IMR-90 (cell line): ENCODE data around the gene FBXO34. TPM values are rescaled to one million over a fixed set of nuclear protein-coding genes. Genes with fewer than 3 reads are reported as not detected.

ENCODE experiments used
- ATAC-seq: fragments of 200-7000 bp; cut with Tn5 transposase; 2 replicates; pipeline ENCODE4 v1.9.1; 2020; ENCODE audit warnings: low read depth, mild to moderate bottlenecking, moderate library complexity
- BruUV-seq: library from RNA; stranded (reverse); fragments of 400-500 nt; replicated peaks from 2 replicates; lab custom pipeline; 2021; lab: Mats Ljungman, UMichigan
- CTCF ChIA-PET: fragments of 300-600 bp; formaldehyde crosslinking; extraction: SDS; loops from one replicate; lab custom pipeline; 2021; ENCODE audit warnings: antibody characterized with exemption; lab: Yijun Ruan, JAX
- POLR2A ChIA-PET: fragments of 300-600 bp; sonication (Branson Sonifier 250); formaldehyde crosslinking; loops from one replicate; lab custom pipeline; 2022; ENCODE audit warnings: antibody characterized with exemption; ENCODE audit not compliant: unreplicated experiment; lab: Charles Lee
- DNase-seq: peaks from one replicate; pipeline ENCODE4 v3.0.0; 2013
- H2AFZ ChIP-seq: replicated peaks from 2 replicates; pipeline ENCODE3; 2013; ENCODE audit warnings: low read length, mild to moderate bottlenecking; ENCODE audit not compliant: poor library complexity
- H2AK5ac ChIP-seq: 2 replicates; pipeline ENCODE4 v1.6.1; 2013; ENCODE audit warnings: low read depth, low read length, inconsistent platforms
- H2AK9ac ChIP-seq: replicated peaks from 2 replicates; pipeline ENCODE3; 2013; ENCODE audit warnings: mild to moderate bottlenecking, low read depth, low read length, moderate library complexity; ENCODE audit not compliant: poor library complexity
- H2BK120ac ChIP-seq: 2 replicates; pipeline ENCODE4 v1.6.1; 2013; ENCODE audit warnings: low read depth, low read length, inconsistent platforms
- H2BK15ac ChIP-seq: 3 replicates; pipeline ENCODE4 v1.6.1; 2013; ENCODE audit warnings: low read depth, low read length, inconsistent platforms
- H2BK20ac ChIP-seq: 2 replicates; pipeline ENCODE4 v1.6.1; 2013; ENCODE audit warnings: low read depth, mild to moderate bottlenecking, inconsistent platforms, low read length, moderate library complexity
- H2BK5ac ChIP-seq: 2 replicates; pipeline ENCODE4 v1.6.1; 2013; ENCODE audit warnings: mild to moderate bottlenecking, low read depth, low read length, inconsistent platforms; ENCODE audit not compliant: poor library complexity, severe bottlenecking
- H3K14ac ChIP-seq: replicated peaks from 2 replicates; pipeline ENCODE4 v1.6.1; 2013; ENCODE audit warnings: low read depth, low read length, inconsistent platforms
- H3K18ac ChIP-seq: 2 replicates; pipeline ENCODE4 v1.6.1; 2013; ENCODE audit warnings: low read depth, low read length, control low read depth
- H3K23ac ChIP-seq: 2 replicates; pipeline ENCODE4 v1.6.1; 2013; ENCODE audit warnings: low read depth, low read length, inconsistent platforms
- H3K27ac ChIP-seq: 2 replicates; pipeline ENCODE4 v1.5.1; 2013; ENCODE audit warnings: mild to moderate bottlenecking, control low read depth, low read length; ENCODE audit not compliant: insufficient read depth
- H3K27me3 ChIP-seq: 2 replicates; pipeline ENCODE4 v1.6.1; 2013; ENCODE audit warnings: low read length; ENCODE audit not compliant: control insufficient read depth, insufficient read depth
- H3K36me3 ChIP-seq: 2 replicates; pipeline ENCODE4 v1.6.1; 2013; ENCODE audit warnings: low read length, mixed read lengths; ENCODE audit not compliant: control insufficient read depth, insufficient read depth
- H3K4ac ChIP-seq: 2 replicates; pipeline ENCODE4 v1.6.1; 2013; ENCODE audit warnings: low read depth, low read length, inconsistent platforms
- H3K4me1 ChIP-seq: 2 replicates; pipeline ENCODE4 v1.6.1; 2013; ENCODE audit warnings: low read length, mixed read lengths; ENCODE audit not compliant: control insufficient read depth, insufficient read depth
- H3K4me2 ChIP-seq: 2 replicates; pipeline ENCODE4 v1.6.1; 2013; ENCODE audit warnings: low read depth, mild to moderate bottlenecking, control low read depth, low read length, moderate library complexity
- H3K4me3 ChIP-seq: 2 replicates; pipeline ENCODE4 v1.5.1; 2013; ENCODE audit warnings: low read depth, mild to moderate bottlenecking, control low read depth, low read length, moderate library complexity; ENCODE audit not compliant: insufficient read depth
- H3K56ac ChIP-seq: 2 replicates; pipeline ENCODE4 v1.6.1; 2013; ENCODE audit warnings: low read length, inconsistent platforms; ENCODE audit not compliant: insufficient read depth; ENCODE audit errors: extremely low read depth
- H3K79me1 ChIP-seq, 2 experiments: 2 replicates each; pipeline ENCODE4 v1.6.1; 2013; ENCODE audit warnings: low read length in 2 of 2, inconsistent platforms in 1 of 2, low read depth in 1 of 2
- H3K9ac ChIP-seq: 2 replicates; pipeline ENCODE4 v1.6.1; 2013; ENCODE audit warnings: low read depth, low read length, control low read depth
- H3K9me1 ChIP-seq: 2 replicates; pipeline ENCODE4 v1.6.1; 2013; ENCODE audit warnings: low read length, inconsistent platforms; ENCODE audit not compliant: insufficient read depth
- H3K9me3 ChIP-seq: 2 replicates; pipeline ENCODE4 v1.6.1; 2013; ENCODE audit warnings: low read length; ENCODE audit not compliant: control insufficient read depth, insufficient read depth
- H4K20me1 ChIP-seq: 2 replicates; pipeline ENCODE4 v1.6.1; 2013; ENCODE audit warnings: low read length, inconsistent platforms; ENCODE audit not compliant: insufficient read depth
- H4K5ac ChIP-seq: 2 replicates; pipeline ENCODE4 v1.6.1; 2013; ENCODE audit warnings: mild to moderate bottlenecking, low read depth, low read length, control low read depth
- H4K8ac ChIP-seq, 2 experiments: 2 replicates each; pipeline ENCODE4 v1.6.1; 2013; ENCODE audit warnings: low read depth in 2 of 2, low read length in 2 of 2, control low read depth in 1 of 2, inconsistent platforms in 1 of 2
- H4K91ac ChIP-seq: 2 replicates; pipeline ENCODE4 v1.6.1; 2013; ENCODE audit warnings: low read depth, low read length, inconsistent platforms; ENCODE audit not compliant: insufficient read depth
- CTCF ChIP-seq: conservative IDR thresholded peaks from 2 replicates; pipeline ENCODE4 v1.5.1; 2012; ENCODE audit warnings: mild to moderate bottlenecking, low read depth, low read length, improper control_type of control experiment
- FOS ChIP-seq: fragments of 150-350 bp; IDR thresholded peaks from 2 replicates; pipeline ENCODE4 v1.6.1; 2016; ENCODE audit warnings: low read depth, low read length
- RAD21 ChIP-seq: IDR thresholded peaks from 2 replicates; pipeline ENCODE4 v1.6.1; 2012; ENCODE audit warnings: low read length, improper control_type of control experiment
- SMC3 ChIP-seq: fragments of 150-350 bp; IDR thresholded peaks from 2 replicates; pipeline ENCODE4 v1.6.1; 2016; ENCODE audit warnings: low read depth, mild to moderate bottlenecking, antibody characterized with exemption, low read length, moderate library complexity
- WGBS, 2 experiments: methylation state at CpG; one replicate each; pipeline versions ENCODE4 v1.1.5 to v1.1.7; 2013; ENCODE audit warnings: missing lambda C conversion rate in 2 of 2; ENCODE audit not compliant: insufficient read length in 1 of 2; ENCODE audit errors: extremely low coverage in 2 of 2; 5-methylcytosine and 5-hydroxymethylcytosine counted together
- dilution Hi-C: fragments of 300-500 bp; cut with HindIII; formaldehyde crosslinking; loops from one replicate; pipeline ENCODE4 v1.14.3; 2018; ENCODE audit warnings: low sequenced_read_pairs; ENCODE audit not compliant: unreplicated experiment
- in situ Hi-C: fragments of 300-500 bp; cut with MboI; formaldehyde crosslinking; loops from 3 replicates; pipeline ENCODE4 v1.14.3; 2019; ENCODE audit warnings: low sequenced_read_pairs, inconsistent platforms, mixed read lengths
- intact Hi-C: fragments of 100-400 bp; cut with micrococcal nuclease; formaldehyde crosslinking; loops from 2 replicates; pipeline ENCODE4 v1.10.0; 2022
- polyA plus RNA-seq, 3 experiments: library from polyadenylated mRNA; depleted of rRNA; stranded (reverse); fragments of >200 nt; gene quantifications; 2 replicates each; pipeline ENCODE4 v1.2.3, GENCODE V29; 2012; ENCODE audit warnings: low replicate concordance in 1 of 3
- total RNA-seq: library from RNA; depleted of rRNA; stranded (reverse); fragments of >200 nt; gene quantifications from 2 replicates; pipeline ENCODE4 v1.2.3, GENCODE V29; 2012

FBXO34 gene
- total and polyA plus RNA-seq, 2 of the 4 experiments (the other 2 are of a cell fraction) = 15.4 to 35.1 TPM

DNA sequence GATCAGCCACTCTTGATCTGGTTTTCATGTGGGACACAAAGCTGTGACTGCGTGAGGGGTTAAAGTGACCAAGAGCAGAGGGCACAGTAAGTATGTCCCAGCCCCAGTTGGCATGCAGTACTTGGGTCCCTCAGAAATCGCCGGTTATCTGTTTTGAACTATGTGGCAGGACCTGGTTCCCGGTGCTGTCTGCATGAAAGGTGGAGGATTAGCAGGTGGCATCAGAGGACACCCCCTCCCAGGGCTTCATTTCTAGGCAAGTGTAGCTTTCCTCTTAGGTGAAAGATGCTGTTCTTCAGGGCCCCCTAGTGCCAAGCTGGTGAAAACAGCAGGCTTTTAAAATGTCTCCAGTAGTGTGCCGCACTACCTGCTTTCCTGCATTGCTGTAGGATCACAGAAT, 83.3 kb downstream of the FBXO34 start:
- no peak overlapping the region for H4K5ac ChIP-seq
- peaks cover 5% of the 10 kb centered on the region; the same call in 1 of the 2 replicates for H3K9me1 ChIP-seq
- TF ChIP-seq SMC3 (peak; percentile 62), RAD21 (peak; percentile 72), FOS (no peak), CTCF (peak; percentile 69)
- no peak overlapping the region for H3K14ac ChIP-seq
- ChIA-PET CTCF (interaction anchor here (0.5 to 2.4 kb wide), 14 partner anchors 9 to 1846 kb away, joined by 3 to 9 read pairs (median 4); no protein-coding TSS in a partner anchor), POLR2A (no interaction called here)
- in situ Hi-C loops = no loop called here
- peaks cover 5% of the 10 kb centered on the region for H3K4me1 ChIP-seq
- H2BK15ac ChIP-seq = no peak overlapping the region
- peaks cover 7% of the 10 kb centered on the region; the same call in 1 of the 2 replicates for H4K20me1 ChIP-seq
- ATAC-seq (peak; percentile 82), DNase-seq (peak; percentile 48)
- H3K9me3 ChIP-seq = no peaks in the 10 kb centered on the region
- no peak overlapping the region for H3K27ac ChIP-seq
- BruUV-seq = no TSS peak
- no peak overlapping the region for H2BK120ac ChIP-seq
- intact Hi-C loops = loop anchor here (1.0 to 5.0 kb wide), 3 partner anchors 83 to 142 kb away; partner anchors contain the start of gene FBXO34
- 29% methylated on average over 3 of the region's 5 CpGs; no CpG with 5 or more reads in 1 of the 2 experiments for WGBS, 2 experiments
- H3K23ac ChIP-seq = no peak overlapping the region
- H2AFZ ChIP-seq = no peak overlapping the region
- no peak overlapping the region for H4K8ac ChIP-seq
- H3K18ac ChIP-seq = no peak overlapping the region
- peaks cover 27% of the 10 kb centered on the region for H3K36me3 ChIP-seq
- no peak overlapping the region for H2BK20ac ChIP-seq
- no peak overlapping the region for H3K4me3 ChIP-seq
- no peak overlapping the region for H2AK9ac ChIP-seq
- no peak overlapping the region for H3K4ac ChIP-seq
- H3K9ac ChIP-seq = no peak overlapping the region
- no peak overlapping the region for H3K4me2 ChIP-seq
- H3K27me3 ChIP-seq = no peaks in the 10 kb centered on the region
- H2AK5ac ChIP-seq = no peak overlapping the region
- no peak overlapping the region for H3K56ac ChIP-seq
- dilution Hi-C loops = no loop called here
- no peak overlapping the region for H4K91ac ChIP-seq
- H2BK5ac ChIP-seq = no peak overlapping the region
- H3K79me1 ChIP-seq = peaks cover 16 to 44% of the 10 kb centered on the region in 2 experiments
